Measurements from ENCODE around the gene TNFRSF6B.
"Not testable (repeated sequence)": the region's sequence is repeated elsewhere in the genome, so short reads cannot be mapped to it uniquely, and the experiment has no call there.

TNFRSF6B gene

GRCh38 chr20:63657937-63658748 is 38.3 kb upstream of the TNFRSF6B start, which contains the start of gene RTEL1:
Gene RTEL1 (plus strand): TSS chr20:63658312. CDS start chr20:63659403, 1,091 bp downstream.
- peak; percentile 95 to 96 for DNase-seq
- no peak for TF ChIP-seq GATA1 (IDR thresholded peaks at IDR 0.05; ENCODE audit: low read depth, low read length)
- TF ChIP-seq POLR2A (IDR thresholded peaks at IDR 0.05; ENCODE audit: low read length) = peak; percentile 81

GRCh38 chr20:63658749-63659187 is 37.7 kb upstream of the TNFRSF6B start:
- TF ChIP-seq GATA1 (IDR thresholded peaks at IDR 0.05; ENCODE audit: low read depth, low read length) (no peak), POLR2A (IDR thresholded peaks at IDR 0.05; ENCODE audit: low read length) (no peak)
- DNase-seq = peak; percentile 67 to 69

- DNase-seq = no peak
- no peak for TF ChIP-seq POLR2A (IDR thresholded peaks at IDR 0.05; ENCODE audit: low read length)
- no peak for TF ChIP-seq GATA1 (IDR thresholded peaks at IDR 0.05; ENCODE audit: low read depth, low read length)
These were observed 37.1 kb upstream of the TNFRSF6B start for GRCh38 chr20:63659370-63659769.

- DNase-seq = not testable (repeated sequence)
These were observed 36.3 kb upstream of the TNFRSF6B start for GRCh38 chr20:63660174-63660573.

GRCh38 chr20:63660622-63661021 is 35.8 kb upstream of the TNFRSF6B start:
- TF ChIP-seq GATA1 (IDR thresholded peaks at IDR 0.05; ENCODE audit: low read depth, low read length) = no peak
- TF ChIP-seq POLR2A (IDR thresholded peaks at IDR 0.05; ENCODE audit: low read length) = no peak
- no peak for DNase-seq

- no peak for DNase-seq
- TF ChIP-seq GATA1 (IDR thresholded peaks at IDR 0.05; ENCODE audit: low read depth, low read length) (no peak), POLR2A (IDR thresholded peaks at IDR 0.05; ENCODE audit: low read length) (no peak)
These were observed 35.3 kb upstream of the TNFRSF6B start for GRCh38 chr20:63661108-63661507.

GRCh38 chr20:63661959-63662812 is 34.3 kb upstream of the TNFRSF6B start:
- no peak for TF ChIP-seq GATA1 (IDR thresholded peaks at IDR 0.05; ENCODE audit: low read depth, low read length)
- TF ChIP-seq POLR2A (IDR thresholded peaks at IDR 0.05; ENCODE audit: low read length) = no peak
- DNase-seq = no peak

- TF ChIP-seq GATA1 (IDR thresholded peaks at IDR 0.05; ENCODE audit: low read depth, low read length) (no peak), POLR2A (IDR thresholded peaks at IDR 0.05; ENCODE audit: low read length) (no peak)
- no peak for DNase-seq
These were observed 33.7 kb upstream of the TNFRSF6B start for GRCh38 chr20:63662813-63663189.

- DNase-seq = no peak
- TF ChIP-seq GATA1 (IDR thresholded peaks at IDR 0.05; ENCODE audit: low read depth, low read length) (no peak), POLR2A (IDR thresholded peaks at IDR 0.05; ENCODE audit: low read length) (no peak)
These were observed 33.0 kb upstream of the TNFRSF6B start for GRCh38 chr20:63663332-63664066.

- TF ChIP-seq GATA1 (IDR thresholded peaks at IDR 0.05; ENCODE audit: low read depth, low read length) (no peak), POLR2A (IDR thresholded peaks at IDR 0.05; ENCODE audit: low read length) (no peak)
These were observed 32.2 kb upstream of the TNFRSF6B start for GRCh38 chr20:63664143-63664851.

GRCh38 chr20:63664861-63665594 is 31.4 kb upstream of the TNFRSF6B start:
- no peak for TF ChIP-seq POLR2A (IDR thresholded peaks at IDR 0.05; ENCODE audit: low read length)
- no peak for DNase-seq

More at GRCh38 chr20:63664143-63664851, 32.2 kb upstream of the TNFRSF6B start:
- DNase-seq = no peak

GRCh38 chr20:63665708-63666107 is 30.7 kb upstream of the TNFRSF6B start:
- no peak for DNase-seq
- no peak for TF ChIP-seq GATA1 (IDR thresholded peaks at IDR 0.05; ENCODE audit: low read depth, low read length)
- TF ChIP-seq POLR2A (IDR thresholded peaks at IDR 0.05; ENCODE audit: low read length) = no peak

GRCh38 chr20:63667858-63668257 is 28.6 kb upstream of the TNFRSF6B start:
- TF ChIP-seq POLR2A (IDR thresholded peaks at IDR 0.05; ENCODE audit: low read length) (no peak), GATA1 (IDR thresholded peaks at IDR 0.05; ENCODE audit: low read depth, low read length) (no peak)
- no peak for DNase-seq

All from erythroblast (primary cell).